ENCODE data around the gene ALDH16A1. TPM values are rescaled to one million over a fixed set of nuclear protein-coding genes. Genes with fewer than 3 reads are reported as not detected.

ALDH16A1 gene
- total and polyA plus RNA-seq, 10 of the 15 experiments (the other 5 are each of a cell fraction or from before 2014, with no cell fraction given) = 1.7 to 49.3 (median 18.1) TPM

DNA sequence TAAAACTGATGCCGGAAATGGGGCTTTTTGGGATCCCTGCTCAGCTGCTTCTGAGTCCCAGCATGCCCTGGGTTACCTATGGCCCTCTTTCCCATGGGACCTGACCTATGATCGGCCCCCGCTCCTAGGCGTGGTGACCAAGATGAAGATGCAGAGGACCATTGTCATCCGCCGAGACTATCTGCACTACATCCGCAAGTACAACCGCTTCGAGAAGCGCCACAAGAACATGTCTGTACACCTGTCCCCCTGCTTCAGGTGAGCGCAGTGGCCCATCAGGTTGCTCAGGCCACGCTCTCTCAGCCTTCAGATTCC lies 44.7 kb downstream of the ALDH16A1 start:
- Histone ChIP-seq H3K4me1 (ENCODE audit: control insufficient read depth, insufficient read depth, low read length) (peaks cover 35% of the 10 kb centered on the region), H4K20me1 (ENCODE audit: control insufficient read depth, insufficient read depth) (peaks cover 7% of the 10 kb centered on the region; the same call in 1 of the 2 replicates), H3K4me2 (ENCODE audit: control insufficient read depth, insufficient read depth) (peak overlapping the region; percentile 91), H3K4me3 (peak overlapping the region; percentile 79), H2AFZ (ENCODE audit: control insufficient read depth, low read depth, low read length) (no peak overlapping the region), H3K27me3 (replicated peaks in 1 of 2; ENCODE audit: control insufficient read depth in 2 of 2, insufficient read depth in 2 of 2, low read length in 1 of 2) (no peaks in the 10 kb centered on the region), H3K79me2 (ENCODE audit: control insufficient read depth, insufficient read depth, low read length) (peaks cover 30% of the 10 kb centered on the region), H3K9me3 (replicated peaks; ENCODE audit: control insufficient read depth, insufficient read depth, low read length) (no peaks in the 10 kb centered on the region; the same call in 1 of the 3 replicates), H3K27ac (ENCODE audit: control insufficient read depth, insufficient read depth) (no peak overlapping the region), H3K9ac (ENCODE audit: control insufficient read depth, insufficient read depth, low read length) (peak overlapping the region; percentile 100), H3K36me3 (ENCODE audit: control insufficient read depth in 2 of 2, insufficient read depth in 2 of 2, low read length in 1 of 2) (peaks cover 14 to 31% of the 10 kb centered on the region in 2 experiments)
- 21% methylated on average over 12 of the region's 12 CpGs for WGBS (ENCODE audit: insufficient coverage, insufficient replicate concordance, low lambda C conversion rate, missing lambda C conversion rate)
- BruUV-seq (replicated peaks) = no TSS peak
- no peak for DNase-seq (ENCODE audit: low read depth, low spot score)
- no peak for TF ChIP-seq ZSCAN29 (IDR thresholded peaks at IDR 0.05)
- no peak for TF ChIP-seq ASH2L (IDR thresholded peaks at IDR 0.05; ENCODE audit: borderline replicate concordance, low read depth)
- TF ChIP-seq JUND (IDR thresholded peaks at IDR 0.05; ENCODE audit: low read depth, low read length) = no peak
- TF ChIP-seq TARDBP (IDR thresholded peaks at IDR 0.05; ENCODE audit: borderline replicate concordance) = no peak
- TF ChIP-seq NR2F1 (conservative IDR thresholded peaks at IDR 0.05) = peak; percentile 41; the same call in 1 of the 2 replicates
- TF ChIP-seq ZNF217 (IDR thresholded peaks at IDR 0.05) = no peak
- TF ChIP-seq FOXK2 (IDR thresholded peaks at IDR 0.05) = no peak
- TF ChIP-seq, protein P1, sequence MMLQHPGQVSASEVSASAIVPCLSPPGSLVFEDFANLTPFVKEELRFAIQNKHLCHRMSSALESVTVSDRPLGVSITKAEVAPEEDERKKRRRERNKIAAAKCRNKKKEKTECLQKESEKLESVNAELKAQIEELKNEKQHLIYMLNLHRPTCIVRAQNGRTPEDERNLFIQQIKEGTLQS (IDR thresholded peaks at IDR 0.05; ENCODE audit: borderline replicate concordance, extremely low read depth, low read depth, low read length) = no peak
- TF ChIP-seq, protein P2, sequence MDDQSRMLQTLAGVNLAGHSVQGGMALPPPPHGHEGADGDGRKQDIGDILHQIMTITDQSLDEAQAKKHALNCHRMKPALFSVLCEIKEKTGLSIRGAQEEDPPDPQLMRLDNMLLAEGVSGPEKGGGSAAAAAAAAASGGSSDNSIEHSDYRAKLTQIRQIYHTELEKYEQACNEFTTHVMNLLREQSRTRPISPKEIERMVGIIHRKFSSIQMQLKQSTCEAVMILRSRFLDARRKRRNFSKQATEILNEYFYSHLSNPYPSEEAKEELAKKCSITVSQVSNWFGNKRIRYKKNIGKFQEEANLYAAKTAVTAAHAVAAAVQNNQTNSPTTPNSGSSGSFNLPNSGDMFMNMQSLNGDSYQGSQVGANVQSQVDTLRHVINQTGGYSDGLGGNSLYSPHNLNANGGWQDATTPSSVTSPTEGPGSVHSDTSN (IDR thresholded peaks at IDR 0.05; ENCODE audit: insufficient replicate concordance, low read depth, low read length) = no peak
- no peak for ATAC-seq
- in situ Hi-C loops (cut with MboI) = loop anchor here (5.0 kb wide), 1 partner anchor 170 kb away; the partner anchor contains the start of genes BCL2L12 and IRF3
- CTCF ChIA-PET = no interaction called here
- POLR2A ChIA-PET = interaction anchor here (2.2 kb wide), 1 partner anchor 9 kb away, joined by 11 read pairs; the partner anchor contains the start of gene RPL13A
- SMC1A ChIA-PET (ENCODE audit: uncharacterized antibody, unreplicated experiment) = no interaction called here
- intact Hi-C loops (cut with micrococcal nuclease; ENCODE audit: unreplicated experiment) = loop anchor here (2.0 kb wide), 3 partner anchors 143 to 179 kb away; partner anchors contain the start of genes PRMT1 and RRAS
- no peak for FAIRE-seq
- RAD21 ChIA-PET (ENCODE audit: unreplicated experiment) = interaction anchor here (2.0 kb wide), 1 partner anchor 179 kb away, joined by 4 read pairs; no protein-coding TSS in a partner anchor

Data from GM12878 (cell line).